Spinal cord (tissue), 10 donors: Measurements from ENCODE around the gene RAC2. TPM values are rescaled to one million over a fixed set of nuclear protein-coding genes. Genes with fewer than 3 reads are reported as not detected.

Experiments used
- DNase-seq, 6 donors: peaks; one replicate each; pipeline versions ENCODE4 v3.0.0 to v3.0.0-alpha.2; 2013 to 2015; ENCODE audit warnings: low spot score in 6 of 6, low read depth in 4 of 6
- H3K27ac ChIP-seq: one replicate; pipeline ENCODE4 v1.5.1; 2013; ENCODE audit warnings: low read depth, low read length, control low read depth
- H3K27me3 ChIP-seq: one replicate; pipeline ENCODE4 v1.6.1; 2013; ENCODE audit warnings: low read length; ENCODE audit not compliant: control insufficient read depth, insufficient read depth
- H3K36me3 ChIP-seq: one replicate; pipeline ENCODE4 v1.6.1; 2013; ENCODE audit warnings: low read length; ENCODE audit not compliant: control insufficient read depth, insufficient read depth
- H3K4me1 ChIP-seq: one replicate; pipeline ENCODE4 v1.6.1; 2013; ENCODE audit warnings: low read length; ENCODE audit not compliant: control insufficient read depth, insufficient read depth
- H3K4me3 ChIP-seq: one replicate; pipeline ENCODE4 v1.5.1; 2013; ENCODE audit warnings: low read depth, low read length, control low read depth
- H3K9me3 ChIP-seq: one replicate; pipeline ENCODE4 v1.6.1; 2013; ENCODE audit warnings: low read length; ENCODE audit not compliant: control insufficient read depth, insufficient read depth
- WGBS: methylation state at CpG from one replicate; pipeline ENCODE4 v1.1.5; 2013; ENCODE audit warnings: missing lambda C conversion rate; ENCODE audit not compliant: insufficient coverage; 5-methylcytosine and 5-hydroxymethylcytosine counted together
- polyA plus RNA-seq, 2 donors: library from polyadenylated mRNA; unstranded; fragments of 120-200 nt; gene quantifications; one replicate each; pipeline ENCODE4 v1.2.1, GENCODE V29; 2013; ENCODE audit not compliant: insufficient read length in 2 of 2
- total RNA-seq, 2 donors: library from RNA; depleted of rRNA in 1 of 2; stranded (reverse); fragments of 120-200 nt in 1 of 2; fragments of >200 nt in 1 of 2; gene quantifications; one replicate each; pipeline versions ENCODE4 v1.2.3 to v1.2.4, GENCODE V29; 2013 to 2014
- donor health status: healthy.

RAC2 gene
- total and polyA plus RNA-seq, 4 donors: 2.1 to 4.8 (median 2.7) TPM

DNA sequence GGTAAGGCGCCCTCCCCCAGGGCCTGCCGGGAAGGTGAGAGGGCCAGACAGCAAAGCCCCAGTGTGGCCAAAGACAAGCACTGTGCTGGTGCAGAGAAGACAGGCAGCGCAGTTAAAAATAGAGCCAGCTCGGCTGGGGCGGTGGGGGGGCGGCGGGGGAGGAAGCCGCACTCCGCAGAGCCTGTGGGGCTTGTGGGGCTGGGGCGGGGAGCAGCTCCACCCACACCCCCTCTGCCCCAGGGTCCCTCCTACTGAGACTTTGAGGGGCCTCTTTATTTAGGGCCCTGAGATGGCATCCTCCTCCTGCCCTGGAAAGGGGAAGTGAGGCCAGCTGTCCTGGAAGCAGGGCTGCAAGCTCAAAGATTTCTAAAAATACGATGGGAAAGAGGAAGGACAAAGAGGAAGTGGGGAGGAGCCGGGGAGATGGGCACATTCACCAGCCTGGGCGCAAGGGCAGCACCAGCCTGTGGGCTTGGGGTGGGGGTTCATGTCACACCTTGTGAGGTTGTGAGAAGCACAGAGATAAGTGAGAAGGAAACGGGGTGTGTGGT, 40.8 kb upstream of the RAC2 start:
- no peaks in the 10 kb centered on the region for H3K9me3 ChIP-seq
- no peaks in the 10 kb centered on the region for H3K27me3 ChIP-seq
- peaks cover 4% of the 10 kb centered on the region for H3K4me1 ChIP-seq
- WGBS: 53% methylated on average over 7 of the region's 14 CpGs
- DNase-seq: peak in 1 of 6 donors; percentile 28
- H3K27ac ChIP-seq: no peak overlapping the region
- H3K4me3 ChIP-seq: no peak overlapping the region
- H3K36me3 ChIP-seq: no peaks in the 10 kb centered on the region

DNA sequence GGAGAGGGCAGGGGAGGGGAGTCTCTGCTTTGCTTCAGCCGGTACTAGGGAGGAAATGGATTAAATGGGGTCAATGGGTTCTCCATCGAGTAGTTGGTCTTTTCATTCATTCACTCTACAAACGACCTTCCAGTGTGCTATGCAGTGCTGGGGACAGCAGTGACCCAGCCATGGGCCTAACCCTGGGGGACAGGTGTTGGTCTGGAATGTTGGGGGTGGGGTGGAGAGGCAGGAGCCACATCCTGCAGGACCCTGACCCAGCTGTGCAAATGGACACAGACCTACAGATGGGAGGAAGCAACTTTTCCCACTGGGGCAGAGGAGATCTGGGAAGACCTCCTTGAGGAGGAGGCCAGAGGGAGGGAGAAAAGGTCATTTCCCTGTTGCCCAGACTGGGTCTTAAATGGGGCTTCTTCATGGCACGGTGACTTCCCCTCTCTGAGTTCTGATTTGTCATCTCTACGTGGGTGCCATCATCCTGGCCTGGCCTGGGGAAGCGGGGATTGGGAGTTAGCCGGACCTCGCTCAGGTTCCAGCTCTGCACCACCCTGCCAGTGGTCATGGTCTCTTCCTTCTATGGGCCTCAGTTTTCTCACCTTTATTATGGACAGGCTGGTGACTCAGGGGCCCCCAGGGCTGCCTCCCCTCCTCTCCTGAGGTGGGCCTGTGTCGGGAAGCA, 40.2 kb upstream of the RAC2 start:
- WGBS: 74% methylated on average over 7 of the region's 9 CpGs
- Histone ChIP-seq H3K9me3 (no peaks in the 10 kb centered on the region), H3K27me3 (no peaks in the 10 kb centered on the region), H3K27ac (no peak overlapping the region), H3K36me3 (no peaks in the 10 kb centered on the region), H3K4me1 (peaks cover 4% of the 10 kb centered on the region), H3K4me3 (no peak overlapping the region)
- no peak for DNase-seq

DNA sequence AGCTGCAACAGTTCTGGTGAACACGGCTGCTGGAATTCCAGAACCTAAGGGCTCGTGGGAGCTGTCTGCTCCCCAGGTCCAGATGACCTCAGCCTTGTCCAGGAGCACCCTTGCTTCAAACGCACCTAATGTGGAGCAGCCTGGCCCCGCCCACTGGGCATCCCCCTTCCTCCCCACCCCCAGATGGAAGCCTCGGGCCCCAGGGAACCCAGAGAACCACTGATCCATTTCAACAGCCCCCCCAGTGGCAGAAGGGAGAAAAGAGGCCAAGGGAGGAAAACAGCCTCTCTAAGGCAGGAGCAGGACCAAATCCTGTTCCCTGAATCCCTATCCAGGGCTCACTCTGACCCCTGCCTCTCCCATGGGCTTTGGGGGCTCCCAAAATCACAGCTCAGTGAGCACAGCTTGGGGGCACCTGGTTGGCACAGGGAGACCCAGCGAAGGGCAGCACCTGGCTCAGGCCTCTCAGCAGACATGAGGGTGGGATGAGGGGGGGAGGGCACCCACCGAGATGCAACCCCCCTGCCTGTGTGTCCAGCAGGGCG, 39.4 kb upstream of the RAC2 start:
- 62% methylated on average over 4 of the region's 8 CpGs for WGBS
- H3K27ac ChIP-seq: no peak overlapping the region

DNA sequence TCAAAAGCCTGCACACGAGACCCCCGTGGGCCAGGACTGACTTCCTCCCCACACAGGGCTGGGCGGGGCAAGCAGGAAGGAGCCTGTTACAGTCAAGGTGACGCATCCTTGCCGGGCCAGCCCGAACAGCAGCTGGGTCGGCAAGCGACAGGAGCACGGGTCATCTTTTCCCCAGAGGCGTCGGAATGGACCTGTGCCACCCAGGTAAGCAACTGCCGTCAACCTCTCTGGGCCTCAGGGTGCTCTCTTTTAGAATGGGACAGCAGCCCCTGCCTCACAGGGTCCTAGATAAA, 38.3 kb upstream of the RAC2 start, which contains the start of gene CYTH4:
Gene CYTH4 (plus strand): TSS at position 124 of the 293 bp plus-strand sequence. CDS start 62 bp downstream, at position 186.
- no peaks in the 10 kb centered on the region for H3K36me3 ChIP-seq
- 64% methylated on average over 12 of the region's 12 CpGs for WGBS
- no peak for DNase-seq
- H3K4me3 ChIP-seq: peak within 1 kb of the TSS; percentile 17
- no peak within 1 kb of the TSS for H3K27ac ChIP-seq
- H3K27me3 ChIP-seq: no peaks in the 10 kb centered on the region
- no peaks in the 10 kb centered on the region for H3K9me3 ChIP-seq
- H3K4me1 ChIP-seq: peaks cover 4% of the 10 kb centered on the region

More for the DNA sequence above, 39.4 kb upstream of the RAC2 start:
- DNase-seq: no peak
- no peak overlapping the region for H3K4me3 ChIP-seq
- no peaks in the 10 kb centered on the region for H3K27me3 ChIP-seq
- peaks cover 4% of the 10 kb centered on the region for H3K4me1 ChIP-seq
- no peaks in the 10 kb centered on the region for H3K36me3 ChIP-seq
- H3K9me3 ChIP-seq: no peaks in the 10 kb centered on the region

DNA sequence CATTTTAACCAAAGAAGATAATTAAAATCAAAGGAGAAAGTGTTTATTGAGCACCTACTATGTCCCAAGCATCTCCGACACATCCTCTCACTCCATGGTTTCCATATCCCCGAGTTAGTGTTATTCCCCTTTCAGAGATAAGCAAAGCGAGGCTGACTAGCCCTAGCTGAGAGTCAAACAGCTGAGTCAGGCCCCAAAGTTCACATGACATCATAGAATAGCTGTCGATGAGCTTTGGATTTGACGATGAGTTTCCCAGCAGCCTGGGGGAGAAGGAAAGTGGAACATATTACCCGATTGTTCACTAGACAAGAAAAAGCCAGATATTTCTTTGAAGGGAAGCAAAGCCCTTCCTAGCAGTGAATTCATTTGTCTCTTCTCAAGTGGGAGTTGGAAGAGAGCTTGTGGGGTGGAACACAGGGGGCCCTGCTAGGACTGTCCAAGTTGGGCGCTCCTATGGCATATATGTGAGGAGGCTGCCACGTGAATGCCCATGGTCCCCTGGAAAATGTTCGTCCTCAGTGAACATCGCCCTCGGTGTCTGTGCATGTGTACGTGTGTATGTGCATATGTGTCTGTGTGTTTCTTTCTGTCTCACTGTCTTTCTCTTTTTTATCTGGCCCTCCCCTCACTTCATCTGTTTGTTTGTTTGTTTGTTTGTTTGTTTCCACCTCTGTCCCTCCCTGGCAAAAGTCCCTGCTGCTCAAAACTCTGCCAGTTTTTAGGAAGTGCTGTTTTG, 37.7 kb upstream of the RAC2 start:
- Histone ChIP-seq H3K36me3 (no peaks in the 10 kb centered on the region), H3K27me3 (no peaks in the 10 kb centered on the region), H3K9me3 (no peaks in the 10 kb centered on the region), H3K4me3 (no peak overlapping the region), H3K4me1 (peaks cover 4% of the 10 kb centered on the region), H3K27ac (no peak overlapping the region)
- 92% methylated on average over 7 of the region's 12 CpGs for WGBS
- no peak for DNase-seq

DNA sequence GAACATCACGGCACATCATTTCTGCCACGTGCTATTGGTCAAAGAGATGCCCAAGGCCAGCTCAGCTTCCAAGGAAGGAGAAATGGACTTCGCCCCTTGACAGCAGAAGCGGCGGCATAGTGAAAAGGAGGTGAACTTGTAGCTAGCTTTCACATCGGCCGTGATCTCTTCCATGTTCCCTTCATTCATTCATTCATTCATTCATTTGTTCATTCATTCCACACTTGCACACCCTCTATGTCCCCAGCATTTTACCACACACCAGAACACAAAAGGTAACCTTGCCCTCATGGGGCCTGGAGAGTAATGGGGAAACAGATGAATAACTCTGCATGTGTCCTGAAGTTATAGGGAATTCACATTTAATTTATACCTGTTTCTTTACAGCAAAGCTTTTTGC, 37.1 kb upstream of the RAC2 start:
- 95% methylated on average over 2 of the region's 7 CpGs for WGBS
- Histone ChIP-seq H3K27me3 (no peaks in the 10 kb centered on the region), H3K27ac (no peak overlapping the region)

DNA sequence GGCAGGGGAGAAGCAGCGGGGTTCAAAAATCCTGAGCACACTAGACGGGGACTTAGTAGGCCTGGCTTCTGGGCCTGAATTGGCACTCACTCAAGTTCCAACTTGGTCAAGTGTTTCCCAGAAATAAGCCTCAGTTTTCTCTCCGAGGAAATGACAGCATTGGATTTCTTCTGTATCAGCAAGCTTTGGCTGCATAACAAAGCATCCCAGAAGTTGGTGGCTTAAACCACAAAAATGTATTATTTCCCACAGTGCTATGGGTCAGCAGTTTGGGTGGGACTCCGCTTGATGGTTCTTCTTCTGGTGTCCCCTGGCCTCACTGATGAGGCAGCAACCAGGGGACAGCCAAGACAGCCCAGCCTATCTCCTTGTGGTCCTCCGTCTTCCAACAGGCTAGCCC, 36.6 kb upstream of the RAC2 start:
- H3K9me3 ChIP-seq: no peaks in the 10 kb centered on the region
- DNase-seq: no peak
- H3K4me3 ChIP-seq: no peak overlapping the region
- H3K27me3 ChIP-seq: no peaks in the 10 kb centered on the region
- H3K4me1 ChIP-seq: peaks cover 4% of the 10 kb centered on the region
- no peak overlapping the region for H3K27ac ChIP-seq
- 96% methylated on average over 5 of the region's 5 CpGs for WGBS
- H3K36me3 ChIP-seq: no peaks in the 10 kb centered on the region

More for the DNA sequence above, 37.1 kb upstream of the RAC2 start:
- DNase-seq: no peak
- H3K4me3 ChIP-seq: no peak overlapping the region
- no peaks in the 10 kb centered on the region for H3K9me3 ChIP-seq
- H3K4me1 ChIP-seq: peaks cover 4% of the 10 kb centered on the region
- H3K36me3 ChIP-seq: no peaks in the 10 kb centered on the region

DNA sequence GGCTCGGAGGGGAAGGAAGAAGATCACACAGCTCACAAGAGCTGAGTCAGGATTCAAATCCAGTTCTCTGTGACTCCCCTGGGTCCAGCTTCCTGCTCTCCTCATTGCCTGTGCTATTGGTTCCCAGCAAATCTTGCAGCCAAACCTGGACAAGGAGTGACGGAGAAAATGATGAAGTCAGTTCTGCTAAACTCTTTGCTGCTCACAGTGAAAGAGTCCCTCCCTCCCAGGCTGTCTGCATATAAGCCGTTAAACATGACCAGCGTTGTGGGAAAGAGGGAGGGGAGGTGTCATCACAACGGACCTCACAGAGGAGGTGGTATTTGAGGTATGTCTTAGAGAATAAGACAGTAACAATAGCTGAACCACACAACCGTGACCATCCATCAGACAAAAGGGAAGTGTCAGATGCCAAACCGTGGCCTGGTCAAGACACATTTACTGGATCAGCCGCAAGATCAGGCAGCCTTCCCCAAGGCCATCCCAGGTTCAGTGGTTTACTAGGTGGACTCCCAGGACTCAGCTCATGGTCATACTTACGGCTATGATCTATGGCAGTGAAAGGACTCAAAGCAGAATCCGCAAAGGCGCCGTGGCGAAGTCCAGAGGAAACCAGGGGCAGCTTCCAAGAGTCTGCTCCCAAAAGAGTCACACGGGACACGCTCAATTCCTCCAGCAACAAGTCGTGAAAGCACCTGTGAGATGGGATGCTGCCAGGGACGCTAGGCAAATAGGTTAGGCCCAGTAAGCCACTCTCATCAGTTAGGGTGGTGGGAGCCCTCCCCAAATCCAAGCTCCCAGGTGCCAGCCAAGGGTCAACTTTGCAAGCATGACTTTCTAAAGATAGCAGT, 35.5 kb upstream of the RAC2 start:
- DNase-seq: no peak
- Histone ChIP-seq H3K4me1 (peaks cover 2% of the 10 kb centered on the region), H3K9me3 (no peaks in the 10 kb centered on the region), H3K4me3 (no peak overlapping the region), H3K27me3 (no peaks in the 10 kb centered on the region), H3K27ac (no peak overlapping the region), H3K36me3 (no peaks in the 10 kb centered on the region)
- WGBS: 80% methylated on average over 12 of the region's 17 CpGs

DNA sequence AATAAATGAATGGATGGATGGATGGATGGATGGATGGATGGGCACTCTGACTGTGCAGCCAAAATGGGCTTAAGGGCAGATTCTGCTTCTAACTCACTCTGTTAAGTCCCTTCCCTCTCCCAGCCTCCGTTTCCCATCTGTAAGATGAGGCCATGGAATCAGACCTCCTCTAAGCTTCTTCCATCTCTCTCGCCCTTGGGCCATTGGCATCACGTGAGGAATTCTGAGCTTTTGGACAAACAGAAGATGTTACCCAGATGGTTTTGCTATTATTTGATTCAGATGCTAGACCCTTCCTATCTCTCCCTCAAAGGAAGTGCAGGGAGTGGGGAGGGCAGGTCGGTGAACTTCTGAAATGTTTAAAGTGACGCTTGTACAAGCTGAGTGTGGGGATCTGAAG, 34.2 kb upstream of the RAC2 start:
- Histone ChIP-seq H3K27me3 (no peaks in the 10 kb centered on the region), H3K4me3 (no peak overlapping the region), H3K9me3 (no peaks in the 10 kb centered on the region), H3K27ac (no peak overlapping the region), H3K4me1 (no peaks in the 10 kb centered on the region), H3K36me3 (no peaks in the 10 kb centered on the region)
- WGBS: no CpG with 5 or more reads among the region's 5 CpGs
- no peak for DNase-seq
